OCI-LY1 (cell line): Measurements from ENCODE around the gene NAV2.

ENCODE experiments used
- H2AFZ ChIP-seq: fragments of 200-600 bp; sonication (generic), shearing (Covaris generic); 2 replicates; pipeline ENCODE4 v1.6.0; 2014; ENCODE audit warnings: antibody characterized with exemption, mild to moderate bottlenecking, low read length
- H3F3A ChIP-seq: fragments of 200-600 bp; sonication (generic), shearing (Covaris generic); 2 replicates; pipeline ENCODE4 v1.6.0; 2014; ENCODE audit warnings: mild to moderate bottlenecking, antibody characterized with exemption, low read length, moderate library complexity; ENCODE audit not compliant: insufficient read depth
- H3K27ac ChIP-seq: fragments of 200-600 bp; sonication (generic); 2 replicates; pipeline ENCODE4 v1.5.1; 2014; ENCODE audit warnings: low read length, mixed run types, mild to moderate bottlenecking, low read depth; ENCODE audit not compliant: poor library complexity, severe bottlenecking
- H3K27me3 ChIP-seq: fragments of 200-600 bp; sonication (generic); 2 replicates; pipeline ENCODE4 v1.6.0; 2014; ENCODE audit warnings: antibody characterized with exemption, mild to moderate bottlenecking, low read length, moderate library complexity; ENCODE audit not compliant: insufficient read depth
- H3K36me3 ChIP-seq: fragments of 200-600 bp; sonication (generic); 2 replicates; pipeline ENCODE4 v1.6.1; 2014; ENCODE audit warnings: mild to moderate bottlenecking, antibody characterized with exemption, low read length, moderate library complexity, mixed read lengths; ENCODE audit not compliant: insufficient read depth
- H3K4me1 ChIP-seq: fragments of 200-600 bp; sonication (generic); 2 replicates; pipeline ENCODE4 v1.5.1; 2014; ENCODE audit warnings: mild to moderate bottlenecking, low read length, moderate library complexity; ENCODE audit not compliant: insufficient read depth, severe bottlenecking
- H3K4me2 ChIP-seq: fragments of 200-600 bp; sonication (generic), shearing (Covaris generic); 2 replicates; pipeline ENCODE4 v1.6.1; 2014; ENCODE audit warnings: low read length
- H3K4me3 ChIP-seq: fragments of 200-600 bp; sonication (generic); 2 replicates; pipeline ENCODE4 v1.5.1; 2014; ENCODE audit warnings: low read length, low read depth, mild to moderate bottlenecking, mixed read lengths; ENCODE audit not compliant: poor library complexity, severe bottlenecking
- H3K79me2 ChIP-seq: fragments of 200-600 bp; shearing (Covaris generic); 2 replicates; pipeline ENCODE4 v1.6.1; 2016; ENCODE audit warnings: mixed run types, low read length, mixed read lengths; ENCODE audit not compliant: insufficient read depth
- H3K9ac ChIP-seq: fragments of 200-600 bp; sonication (generic), shearing (Covaris generic); 2 replicates; pipeline ENCODE4 v1.6.1; 2014; ENCODE audit warnings: mild to moderate bottlenecking, low read length, mixed read lengths
- H3K9me2 ChIP-seq: fragments of 200-600 bp; sonication (generic), shearing (Covaris generic); 2 replicates; pipeline ENCODE4 v1.6.1; 2014; ENCODE audit warnings: low read depth, mild to moderate bottlenecking, low read length, mixed read lengths
- H3K9me3 ChIP-seq: fragments of 200-600 bp; shearing (Covaris generic); 2 replicates; pipeline ENCODE4 v1.6.1; 2014; ENCODE audit warnings: low read length, mixed read lengths
- H4K20me1 ChIP-seq: fragments of 200-600 bp; sonication (generic), shearing (Covaris generic); 2 replicates; pipeline ENCODE4 v1.6.0; 2016; ENCODE audit warnings: mild to moderate bottlenecking, low read length; ENCODE audit not compliant: insufficient read depth
- EZH2 ChIP-seq: fragments of 200-600 bp; sonication (generic), shearing (Covaris generic); IDR thresholded peaks from 2 replicates; pipeline ENCODE4 v1.8.0; 2017; ENCODE audit warnings: borderline replicate concordance, mixed run types, mild to moderate bottlenecking, antibody characterized with exemption, low read length, moderate library complexity, mixed read lengths
- TF ChIP-seq, protein P1 (sequence below): fragments of 200-600 bp; sonication (generic), shearing (Covaris generic); IDR thresholded peaks from 2 replicates; pipeline ENCODE4 v1.5.1; 2017; ENCODE audit warnings: mild to moderate bottlenecking, antibody characterized with exemption, low read length, moderate library complexity, mixed read lengths

NAV2 gene

DNA sequence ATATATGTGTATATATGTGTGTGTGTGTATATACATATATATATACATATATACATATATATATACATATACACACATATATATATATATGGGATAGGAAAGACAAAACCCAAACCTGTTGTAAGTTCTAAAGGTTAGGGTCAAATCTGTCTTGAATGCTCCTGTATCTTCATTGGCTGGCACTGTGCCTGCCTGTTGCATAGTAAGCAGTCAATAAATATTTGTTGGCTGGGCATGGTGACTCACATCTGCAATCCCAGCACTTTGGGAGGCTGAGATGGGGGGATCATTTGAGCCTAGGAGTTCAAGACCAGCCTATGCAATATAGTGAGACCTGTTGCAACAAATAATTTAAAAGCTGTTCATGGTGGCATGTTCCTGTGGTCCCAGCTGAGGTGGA is 242.3 kb downstream of the NAV2 start:
- H3K9me2 ChIP-seq: no peaks in the 10 kb centered on the region
- no peak overlapping the region for H3K27ac ChIP-seq
- H3K4me2 ChIP-seq: no peak overlapping the region
- H3K36me3 ChIP-seq: no peaks in the 10 kb centered on the region
- H4K20me1 ChIP-seq: no peaks in the 10 kb centered on the region
- peaks cover 4% of the 10 kb centered on the region for H3K4me1 ChIP-seq
- TF ChIP-seq, protein P1, sequence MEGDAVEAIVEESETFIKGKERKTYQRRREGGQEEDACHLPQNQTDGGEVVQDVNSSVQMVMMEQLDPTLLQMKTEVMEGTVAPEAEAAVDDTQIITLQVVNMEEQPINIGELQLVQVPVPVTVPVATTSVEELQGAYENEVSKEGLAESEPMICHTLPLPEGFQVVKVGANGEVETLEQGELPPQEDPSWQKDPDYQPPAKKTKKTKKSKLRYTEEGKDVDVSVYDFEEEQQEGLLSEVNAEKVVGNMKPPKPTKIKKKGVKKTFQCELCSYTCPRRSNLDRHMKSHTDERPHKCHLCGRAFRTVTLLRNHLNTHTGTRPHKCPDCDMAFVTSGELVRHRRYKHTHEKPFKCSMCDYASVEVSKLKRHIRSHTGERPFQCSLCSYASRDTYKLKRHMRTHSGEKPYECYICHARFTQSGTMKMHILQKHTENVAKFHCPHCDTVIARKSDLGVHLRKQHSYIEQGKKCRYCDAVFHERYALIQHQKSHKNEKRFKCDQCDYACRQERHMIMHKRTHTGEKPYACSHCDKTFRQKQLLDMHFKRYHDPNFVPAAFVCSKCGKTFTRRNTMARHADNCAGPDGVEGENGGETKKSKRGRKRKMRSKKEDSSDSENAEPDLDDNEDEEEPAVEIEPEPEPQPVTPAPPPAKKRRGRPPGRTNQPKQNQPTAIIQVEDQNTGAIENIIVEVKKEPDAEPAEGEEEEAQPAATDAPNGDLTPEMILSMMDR: no peak
- no peak for TF ChIP-seq EZH2
- H3K27me3 ChIP-seq: no peaks in the 10 kb centered on the region
- no peaks in the 10 kb centered on the region for H3F3A ChIP-seq
- H3K79me2 ChIP-seq: no peaks in the 10 kb centered on the region
- H3K4me3 ChIP-seq: no peak overlapping the region
- no peak overlapping the region for H2AFZ ChIP-seq
- H3K9me3 ChIP-seq: no peaks in the 10 kb centered on the region
- no peak overlapping the region for H3K9ac ChIP-seq

DNA sequence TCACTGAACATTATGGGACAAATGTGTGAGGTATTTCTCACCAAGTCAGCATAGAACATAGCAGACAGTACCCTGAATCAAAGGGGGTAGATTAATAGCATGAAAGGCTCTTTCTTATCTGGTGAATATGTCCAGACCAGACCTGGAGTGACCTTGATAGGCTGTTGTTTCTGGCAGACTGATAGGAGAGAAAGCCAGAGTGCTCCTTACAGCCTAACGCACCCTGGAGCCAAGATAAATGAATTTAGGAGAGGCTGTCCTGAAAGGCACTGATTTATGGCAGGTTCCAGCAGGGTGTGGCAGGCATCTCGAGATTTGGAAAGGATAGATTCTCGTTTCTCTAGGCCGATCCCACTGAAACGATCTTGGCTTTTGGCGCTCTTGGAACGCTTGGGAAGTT is 243.0 kb downstream of the NAV2 start:
- no peaks in the 10 kb centered on the region for H4K20me1 ChIP-seq
- no peak overlapping the region for H3K4me3 ChIP-seq
- no peak for TF ChIP-seq EZH2
- TF ChIP-seq, protein P1: no peak
- H3F3A ChIP-seq: no peaks in the 10 kb centered on the region
- H3K4me2 ChIP-seq: no peak overlapping the region
- no peaks in the 10 kb centered on the region for H3K9me2 ChIP-seq
- no peaks in the 10 kb centered on the region for H3K9me3 ChIP-seq
- H3K27me3 ChIP-seq: no peaks in the 10 kb centered on the region
- H2AFZ ChIP-seq: no peak overlapping the region
- H3K27ac ChIP-seq: no peak overlapping the region
- H3K9ac ChIP-seq: no peak overlapping the region
- no peaks in the 10 kb centered on the region for H3K79me2 ChIP-seq
- no peaks in the 10 kb centered on the region for H3K36me3 ChIP-seq
- H3K4me1 ChIP-seq: peaks cover 4% of the 10 kb centered on the region

DNA sequence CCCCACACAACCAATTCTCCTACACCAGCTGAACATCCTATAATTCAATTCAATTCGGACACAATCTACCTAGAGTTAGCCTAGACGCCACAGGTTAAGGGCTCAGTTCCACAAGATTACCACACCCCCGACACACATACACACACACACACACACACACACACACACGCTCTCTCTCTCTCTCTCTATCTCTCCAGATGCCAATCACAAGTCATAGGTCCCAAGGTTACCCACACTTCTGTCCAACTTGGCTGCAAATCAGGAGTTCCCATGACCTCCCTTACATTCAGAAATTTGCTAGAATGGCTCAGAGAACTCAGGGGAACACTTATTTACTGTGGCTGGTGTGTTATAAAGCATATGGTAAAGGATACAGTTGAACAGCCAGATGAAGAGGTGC is 243.6 kb downstream of the NAV2 start:
- H4K20me1 ChIP-seq: no peaks in the 10 kb centered on the region
- no peak overlapping the region for H3K27ac ChIP-seq
- H3K9me3 ChIP-seq: no peaks in the 10 kb centered on the region
- H3K36me3 ChIP-seq: no peaks in the 10 kb centered on the region
- no peaks in the 10 kb centered on the region for H3K79me2 ChIP-seq
- H3K9me2 ChIP-seq: no peaks in the 10 kb centered on the region
- H3F3A ChIP-seq: no peaks in the 10 kb centered on the region
- peaks cover 4% of the 10 kb centered on the region for H3K4me1 ChIP-seq
- no peaks in the 10 kb centered on the region for H3K27me3 ChIP-seq
- TF ChIP-seq EZH2: no peak
- TF ChIP-seq, protein P1: no peak
- H2AFZ ChIP-seq: no peak overlapping the region
- no peak overlapping the region for H3K9ac ChIP-seq
- H3K4me3 ChIP-seq: no peak overlapping the region
- no peak overlapping the region for H3K4me2 ChIP-seq
